Astrocyte of the cerebellum (primary cell): ENCODE data around the gene MICAL3.

ENCODE experiments used
- DNase-seq: peaks from one replicate; pipeline ENCODE4 v3.0.0-alpha.2; 2011; ENCODE audit warnings: low read depth
- H3K4me3 ChIP-seq: 2 replicates; pipeline ENCODE4 v1.5.1; 2011; ENCODE audit warnings: mild to moderate bottlenecking, low read depth, low read length, moderate library complexity
- in situ Hi-C: cut with HindIII; loops from 2 replicates; pipeline ENCODE4 v1.10.0; 2017; ENCODE audit warnings: low sequenced_read_pairs
- TF ChIP-seq, protein P1 (sequence below): IDR thresholded peaks from 2 replicates; pipeline ENCODE4 v1.5.1; 2012; ENCODE audit warnings: low read length, low read depth, moderate library complexity, mild to moderate bottlenecking; ENCODE audit errors: missing control alignments

The MICAL3 gene

GRCh38 chr22:17984114-17984513, 40.2 kb downstream of the MICAL3 start:
- in situ Hi-C loops = no loop called here
- TF ChIP-seq, protein P1, sequence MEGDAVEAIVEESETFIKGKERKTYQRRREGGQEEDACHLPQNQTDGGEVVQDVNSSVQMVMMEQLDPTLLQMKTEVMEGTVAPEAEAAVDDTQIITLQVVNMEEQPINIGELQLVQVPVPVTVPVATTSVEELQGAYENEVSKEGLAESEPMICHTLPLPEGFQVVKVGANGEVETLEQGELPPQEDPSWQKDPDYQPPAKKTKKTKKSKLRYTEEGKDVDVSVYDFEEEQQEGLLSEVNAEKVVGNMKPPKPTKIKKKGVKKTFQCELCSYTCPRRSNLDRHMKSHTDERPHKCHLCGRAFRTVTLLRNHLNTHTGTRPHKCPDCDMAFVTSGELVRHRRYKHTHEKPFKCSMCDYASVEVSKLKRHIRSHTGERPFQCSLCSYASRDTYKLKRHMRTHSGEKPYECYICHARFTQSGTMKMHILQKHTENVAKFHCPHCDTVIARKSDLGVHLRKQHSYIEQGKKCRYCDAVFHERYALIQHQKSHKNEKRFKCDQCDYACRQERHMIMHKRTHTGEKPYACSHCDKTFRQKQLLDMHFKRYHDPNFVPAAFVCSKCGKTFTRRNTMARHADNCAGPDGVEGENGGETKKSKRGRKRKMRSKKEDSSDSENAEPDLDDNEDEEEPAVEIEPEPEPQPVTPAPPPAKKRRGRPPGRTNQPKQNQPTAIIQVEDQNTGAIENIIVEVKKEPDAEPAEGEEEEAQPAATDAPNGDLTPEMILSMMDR = no peak
- DNase-seq = no peak

GRCh38 chr22:17982572-17983141, 41.7 kb downstream of the MICAL3 start:
- TF ChIP-seq, protein P1 = no peak
- no peak for DNase-seq
- in situ Hi-C loops = no loop called here
- no peak overlapping the region for H3K4me3 ChIP-seq

More at GRCh38 chr22:17984114-17984513, 40.2 kb downstream of the MICAL3 start:
- H3K4me3 ChIP-seq = no peak overlapping the region

GRCh38 chr22:17981497-17981896, 42.9 kb downstream of the MICAL3 start:
- H3K4me3 ChIP-seq = no peak overlapping the region
- TF ChIP-seq, protein P1 = no peak

DNA sequence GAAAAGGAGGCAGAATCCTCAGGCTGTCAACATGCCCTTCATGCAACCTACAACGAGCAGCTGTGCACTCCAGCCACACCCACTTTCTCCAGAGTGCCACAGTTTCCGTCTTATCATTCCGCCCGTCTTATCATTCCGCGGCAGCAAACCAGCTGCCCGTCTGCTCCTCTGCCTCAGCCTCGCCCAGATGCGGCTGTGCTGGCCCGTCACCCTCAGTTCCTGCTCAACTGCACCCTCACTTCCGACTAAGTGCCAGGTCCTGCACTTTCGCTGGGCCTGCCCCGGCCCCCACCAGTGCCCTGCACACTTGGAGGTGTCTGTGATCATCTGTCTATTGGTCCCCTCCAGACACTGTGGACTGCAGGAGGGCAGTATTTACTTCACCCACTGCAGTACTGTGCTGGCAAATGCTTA, 43.7 kb downstream of the MICAL3 start:
- DNase-seq = no peak
- TF ChIP-seq, protein P1 = no peak
- in situ Hi-C loops = no loop called here
- H3K4me3 ChIP-seq = no peak overlapping the region

More at GRCh38 chr22:17981497-17981896, 42.9 kb downstream of the MICAL3 start:
- DNase-seq = no peak
- in situ Hi-C loops = no loop called here

- TF ChIP-seq, protein P1 = no peak
- in situ Hi-C loops = no loop called here
- H3K4me3 ChIP-seq = no peak overlapping the region
These were observed 44.3 kb downstream of the MICAL3 start for GRCh38 chr22:17980015-17980590.

GRCh38 chr22:17978027-17978426, 46.3 kb downstream of the MICAL3 start:
- in situ Hi-C loops = no loop called here
- DNase-seq = no peak
- H3K4me3 ChIP-seq = no peak overlapping the region
- TF ChIP-seq, protein P1 = no peak

More at GRCh38 chr22:17980015-17980590, 44.3 kb downstream of the MICAL3 start:
- DNase-seq = no peak
